Muscle of leg (tissue), 11 donors: ENCODE results near the gene RUNX1. TPM values are rescaled to one million over a fixed set of nuclear protein-coding genes. Genes with fewer than 3 reads are reported as not detected.
A peak's percentile ranks its signal among the peaks of the same experiment; 100 is the strongest.

Source experiments
- DNase-seq: peaks from one replicate; pipeline ENCODE4 v3.0.0; 2013
- H3K27ac ChIP-seq: one replicate; pipeline ENCODE4 v1.5.1; 2013; ENCODE audit warnings: mild to moderate bottlenecking, low read length, control low read depth
- H3K27me3 ChIP-seq: one replicate; pipeline ENCODE4 v1.6.1; 2013; ENCODE audit warnings: low read length; ENCODE audit not compliant: control insufficient read depth, insufficient read depth
- H3K36me3 ChIP-seq: one replicate; pipeline ENCODE4 v1.6.1; 2013; ENCODE audit warnings: low read length; ENCODE audit not compliant: control insufficient read depth, insufficient read depth
- H3K4me1 ChIP-seq: one replicate; pipeline ENCODE4 v1.6.1; 2013; ENCODE audit warnings: low read length; ENCODE audit not compliant: control insufficient read depth, insufficient read depth
- H3K4me3 ChIP-seq: one replicate; pipeline ENCODE4 v1.5.1; 2013; ENCODE audit warnings: low read length, control low read depth
- H3K9me3 ChIP-seq: replicated peaks from 2 replicates; pipeline ENCODE4 v1.6.1; 2013; ENCODE audit warnings: low read depth, low read length; ENCODE audit not compliant: control insufficient read depth
- WGBS: methylation state at CpG from one replicate; pipeline ENCODE4 v1.1.5; 2013; ENCODE audit warnings: missing lambda C conversion rate; ENCODE audit not compliant: insufficient coverage; 5-methylcytosine and 5-hydroxymethylcytosine counted together
- polyA plus RNA-seq, 8 donors: library from polyadenylated mRNA; unstranded; fragments of 120-200 nt; gene quantifications; one replicate each; pipeline versions ENCODE4 v1.2.1 to v1.2.3, GENCODE V29; 2013; ENCODE audit warnings: inconsistent platforms in 1 of 8, low replicate concordance in 1 of 8; ENCODE audit not compliant: insufficient read length in 8 of 8, insufficient read depth in 1 of 8
- total RNA-seq: library from RNA; stranded (reverse); fragments of 120-200 nt; gene quantifications from one replicate; pipeline ENCODE4 v1.2.4, GENCODE V29; 2013

RUNX1 gene
- total and polyA plus RNA-seq, 9 donors = 3.6 to 8.8 (median 5.0) TPM

GRCh38 chr21:34928637-34929036 lies 120.5 kb downstream of the RUNX1 start:
- no peaks in the 10 kb centered on the region for H3K9me3 ChIP-seq
- no peak overlapping the region for H3K27ac ChIP-seq
- peaks cover 2% of the 10 kb centered on the region for H3K4me1 ChIP-seq
- no peak for DNase-seq
- H3K27me3 ChIP-seq = no peaks in the 10 kb centered on the region
- no peak overlapping the region for H3K4me3 ChIP-seq
- WGBS = no CpG with 5 or more reads among the region's 4 CpGs
- no peaks in the 10 kb centered on the region for H3K36me3 ChIP-seq

- Histone ChIP-seq H3K9me3 (no peaks in the 10 kb centered on the region), H3K4me1 (peaks cover 2% of the 10 kb centered on the region), H3K27ac (no peak overlapping the region), H3K4me3 (no peak overlapping the region), H3K36me3 (no peaks in the 10 kb centered on the region), H3K27me3 (no peaks in the 10 kb centered on the region)
- no peak for DNase-seq
- WGBS = 40% methylated on average over 1 of the region's 2 CpGs
Observed at GRCh38 chr21:34927992-34928391, 121.1 kb downstream of the RUNX1 start.

- no peaks in the 10 kb centered on the region for H3K9me3 ChIP-seq
- peak; percentile 75 for DNase-seq
- WGBS = no CpG with 5 or more reads among the region's 6 CpGs
- H3K27me3 ChIP-seq = no peaks in the 10 kb centered on the region
- no peaks in the 10 kb centered on the region for H3K36me3 ChIP-seq
- H3K27ac ChIP-seq = no peak overlapping the region
- H3K4me3 ChIP-seq = no peak overlapping the region
- H3K4me1 ChIP-seq = peaks cover 2% of the 10 kb centered on the region
Observed at GRCh38 chr21:34926803-34927467, 122.2 kb downstream of the RUNX1 start.

GRCh38 chr21:34925597-34925996 lies 123.5 kb downstream of the RUNX1 start:
- Histone ChIP-seq H3K27me3 (no peaks in the 10 kb centered on the region), H3K27ac (no peak overlapping the region), H3K9me3 (no peaks in the 10 kb centered on the region), H3K36me3 (no peaks in the 10 kb centered on the region), H3K4me1 (peaks cover 2% of the 10 kb centered on the region), H3K4me3 (no peak overlapping the region)
- DNase-seq = no peak
- 80% methylated on average over 2 of the region's 4 CpGs for WGBS

- no peak for DNase-seq
- no peaks in the 10 kb centered on the region for H3K9me3 ChIP-seq
- WGBS = no CpG with 5 or more reads among the region's 1 CpG
- peaks cover 2% of the 10 kb centered on the region for H3K4me1 ChIP-seq
- H3K4me3 ChIP-seq = no peak overlapping the region
- no peaks in the 10 kb centered on the region for H3K36me3 ChIP-seq
- H3K27ac ChIP-seq = no peak overlapping the region
- no peaks in the 10 kb centered on the region for H3K27me3 ChIP-seq
Observed at GRCh38 chr21:34924771-34925419, 124.2 kb downstream of the RUNX1 start.

- DNase-seq = no peak
- Histone ChIP-seq H3K36me3 (no peaks in the 10 kb centered on the region), H3K27ac (no peak overlapping the region), H3K27me3 (no peaks in the 10 kb centered on the region), H3K4me1 (peaks cover 2% of the 10 kb centered on the region), H3K9me3 (no peaks in the 10 kb centered on the region), H3K4me3 (no peak overlapping the region)
- WGBS = 97% methylated on average over 2 of the region's 3 CpGs
Observed at GRCh38 chr21:34924194-34924593, 124.9 kb downstream of the RUNX1 start.

- no peak for DNase-seq
- Histone ChIP-seq H3K4me3 (no peak overlapping the region), H3K27me3 (no peaks in the 10 kb centered on the region), H3K36me3 (no peaks in the 10 kb centered on the region), H3K4me1 (peaks cover 2% of the 10 kb centered on the region), H3K9me3 (no peaks in the 10 kb centered on the region), H3K27ac (no peak overlapping the region)
- WGBS = 92% methylated on average over 2 of the region's 4 CpGs
Observed at GRCh38 chr21:34923626-34924025, 125.5 kb downstream of the RUNX1 start.

GRCh38 chr21:34923202-34923601 lies 125.9 kb downstream of the RUNX1 start:
- peaks cover 2% of the 10 kb centered on the region for H3K4me1 ChIP-seq
- H3K9me3 ChIP-seq = no peaks in the 10 kb centered on the region
- H3K4me3 ChIP-seq = no peak overlapping the region
- H3K27me3 ChIP-seq = no peaks in the 10 kb centered on the region
- 92% methylated on average over 1 of the region's 4 CpGs for WGBS
- no peaks in the 10 kb centered on the region for H3K36me3 ChIP-seq
- DNase-seq = no peak
- H3K27ac ChIP-seq = no peak overlapping the region

GRCh38 chr21:34922479-34922878 lies 126.6 kb downstream of the RUNX1 start:
- no peak overlapping the region for H3K4me3 ChIP-seq
- peaks cover 2% of the 10 kb centered on the region for H3K4me1 ChIP-seq
- H3K9me3 ChIP-seq = no peaks in the 10 kb centered on the region
- H3K27ac ChIP-seq = no peak overlapping the region
- no peaks in the 10 kb centered on the region for H3K27me3 ChIP-seq
- DNase-seq = no peak
- H3K36me3 ChIP-seq = no peaks in the 10 kb centered on the region

- H3K36me3 ChIP-seq = no peaks in the 10 kb centered on the region
- no peaks in the 10 kb centered on the region for H3K4me1 ChIP-seq
- no peak for DNase-seq
- H3K27ac ChIP-seq = no peak overlapping the region
- H3K4me3 ChIP-seq = no peak overlapping the region
- H3K9me3 ChIP-seq = no peaks in the 10 kb centered on the region
- no peaks in the 10 kb centered on the region for H3K27me3 ChIP-seq
Observed at GRCh38 chr21:34921151-34921550, 128.0 kb downstream of the RUNX1 start.
